Activated CD4-positive, alpha-beta T cell treated with anti-CD3 and anti-CD28 coated beads, Interleukin-2, Interleukin-6, amounts not matched to agents 100 ng/mL and 50 ng/mL, durations not matched to agents 16 hours and 8 hours (primary cell): ENCODE data around the gene DDX54.
"Not testable (repeated sequence)": the region's sequence is repeated elsewhere in the genome, so short reads cannot be mapped to it uniquely, and the experiment has no call there.

Source experiments
- DNase-seq: peaks from one replicate; pipeline ENCODE4 v3.0.0-alpha.2; 2020

The DDX54 gene

DNA sequence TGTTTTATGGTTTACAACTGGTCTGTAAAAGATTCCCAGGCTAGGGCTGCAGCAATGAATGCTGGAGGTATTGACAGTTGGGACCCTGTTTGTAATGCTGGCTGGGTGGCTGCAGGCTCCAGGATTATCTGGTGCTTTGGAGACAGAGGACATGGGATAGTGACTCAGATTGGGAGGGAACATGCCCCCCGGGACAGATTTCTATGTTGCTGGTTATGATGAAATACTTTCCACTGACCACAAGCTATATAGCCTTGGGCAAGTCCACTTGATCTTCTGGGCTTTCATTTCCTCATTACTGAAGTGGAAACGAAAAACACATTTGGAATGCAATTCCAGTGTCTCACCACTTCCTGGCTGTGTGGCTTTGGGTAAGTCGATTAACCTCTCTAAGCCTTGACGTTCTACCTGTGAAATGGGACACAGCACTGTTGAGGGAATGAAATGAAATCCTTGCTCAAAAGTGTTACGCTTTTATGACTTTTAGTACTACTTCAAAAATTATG, 29.7 kb upstream of the DDX54 start:
- peak; percentile 37 for DNase-seq

DNA sequence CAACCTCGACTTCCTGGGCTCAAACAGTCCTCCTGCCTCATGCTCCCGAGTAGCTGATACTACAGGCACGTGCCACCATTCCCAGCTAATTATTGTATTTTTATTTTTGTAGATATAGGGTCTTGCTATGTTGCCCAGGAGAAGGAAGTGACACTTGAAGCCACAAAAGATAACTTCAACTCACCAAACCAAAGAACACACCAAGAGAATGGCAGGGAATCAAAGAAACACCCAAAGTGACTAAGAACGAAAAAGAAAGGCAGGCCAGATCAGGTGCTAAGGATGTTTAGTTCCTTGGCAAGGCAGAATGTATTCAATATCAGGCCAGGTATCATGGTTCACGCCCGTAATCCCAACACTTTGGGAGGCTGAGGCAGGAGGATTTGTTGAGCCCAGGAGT, 25.9 kb upstream of the DDX54 start:
- DNase-seq: peak; percentile 51

DNA sequence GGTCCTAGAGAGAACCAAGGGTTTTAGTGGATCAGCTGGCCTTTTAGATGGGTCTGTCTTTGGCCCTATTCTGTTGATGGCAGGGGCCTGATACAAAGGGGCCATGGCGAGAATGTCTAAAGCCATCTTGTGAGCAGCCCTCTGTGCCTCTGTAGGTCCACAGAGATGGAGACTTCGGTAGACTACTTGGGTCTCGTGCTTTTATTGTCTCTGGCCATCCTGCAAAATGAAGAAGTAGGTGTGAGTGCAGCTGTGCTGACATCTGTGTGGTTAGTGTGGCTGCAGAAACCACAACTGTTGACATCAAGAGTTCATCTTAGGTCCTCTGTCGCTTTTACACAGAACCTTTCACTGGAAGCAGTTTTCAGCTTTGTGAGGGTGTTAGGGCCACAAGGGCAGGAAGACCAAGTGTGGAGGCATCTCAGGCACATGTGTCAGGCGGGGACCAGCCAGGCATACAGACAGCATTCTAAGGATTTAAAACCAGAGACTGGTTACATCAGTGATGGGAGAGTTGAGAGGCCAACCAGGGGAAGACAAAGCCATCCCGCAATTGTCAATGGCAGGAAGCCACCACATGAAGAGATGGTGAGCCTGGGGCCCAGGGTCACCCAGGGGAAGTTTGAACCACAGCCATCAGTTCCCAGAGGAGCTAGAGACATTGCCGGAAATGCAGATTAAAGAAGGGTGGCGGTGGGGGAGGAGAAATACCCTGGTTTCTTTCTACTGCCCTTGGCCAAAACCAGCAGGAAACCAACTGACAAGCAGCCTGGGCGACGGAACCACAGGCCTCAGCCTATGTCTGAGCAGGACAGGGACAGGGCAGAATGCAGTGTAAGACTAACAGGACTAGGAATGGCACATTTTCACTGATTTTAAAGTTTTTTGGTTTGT, 23.0 kb upstream of the DDX54 start:
- DNase-seq: peak; percentile 86

DNA sequence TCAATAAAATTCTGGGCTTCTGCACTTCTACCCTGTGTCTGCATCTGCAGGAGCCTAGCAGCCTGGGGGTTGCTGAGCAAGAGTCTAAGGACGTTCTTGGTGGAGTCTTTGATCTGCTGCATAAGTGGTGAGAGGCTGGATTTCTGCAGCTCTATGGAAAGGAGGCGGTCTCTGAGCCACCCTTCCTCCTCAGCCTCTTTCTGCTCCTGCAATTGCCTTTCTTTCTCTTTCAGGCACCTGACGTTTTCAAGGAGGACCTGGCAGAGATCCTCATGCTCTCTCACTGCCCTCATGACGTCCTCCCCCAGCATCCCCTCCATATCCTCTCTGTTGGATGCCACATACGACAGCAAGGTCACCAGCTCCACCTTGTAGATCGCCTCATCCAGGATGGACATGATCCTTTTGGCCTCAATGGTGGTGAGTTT, 22.3 kb upstream of the DDX54 start:
- peak; percentile 11 for DNase-seq

DNA sequence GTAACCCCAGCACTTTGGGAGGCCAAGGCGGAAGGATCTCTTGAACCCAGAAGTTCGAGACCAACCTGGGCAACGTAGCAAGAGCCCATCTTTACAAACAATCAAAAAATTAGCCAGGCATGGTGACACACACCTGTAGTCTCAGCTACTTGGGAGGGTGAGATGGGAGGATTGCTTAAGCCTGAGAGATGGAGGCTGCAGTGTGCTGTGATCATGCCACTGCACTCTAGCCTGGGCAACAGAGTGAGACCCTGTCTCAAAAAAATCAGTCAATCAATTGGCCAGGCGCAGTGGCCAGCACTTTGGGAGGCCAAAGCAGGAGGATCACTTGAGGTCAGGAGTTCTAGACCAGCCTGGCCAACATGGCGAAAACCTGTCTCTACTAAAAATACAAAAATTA, 21.5 kb upstream of the DDX54 start:
- not testable (repeated sequence) for DNase-seq

DNA sequence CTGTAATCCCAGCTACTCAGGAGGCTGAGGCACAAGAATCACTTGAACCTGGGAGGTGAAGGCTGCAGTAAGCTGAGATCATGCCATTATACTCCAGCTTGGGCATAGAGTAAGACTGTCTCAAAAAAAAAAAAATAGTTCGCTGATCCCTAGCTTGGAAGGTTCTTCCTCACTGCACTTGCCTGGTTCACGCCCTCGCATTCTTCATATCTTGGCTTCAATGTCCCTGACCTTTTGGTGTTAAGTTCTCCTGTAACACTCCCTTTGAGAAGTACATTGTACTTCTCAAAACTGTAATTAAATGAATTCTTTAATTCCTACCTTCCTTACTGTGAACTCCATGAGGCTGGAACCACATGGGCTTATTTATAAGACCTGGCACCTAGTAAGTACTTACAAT, 19.5 kb upstream of the DDX54 start:
- DNase-seq: no peak

DNA sequence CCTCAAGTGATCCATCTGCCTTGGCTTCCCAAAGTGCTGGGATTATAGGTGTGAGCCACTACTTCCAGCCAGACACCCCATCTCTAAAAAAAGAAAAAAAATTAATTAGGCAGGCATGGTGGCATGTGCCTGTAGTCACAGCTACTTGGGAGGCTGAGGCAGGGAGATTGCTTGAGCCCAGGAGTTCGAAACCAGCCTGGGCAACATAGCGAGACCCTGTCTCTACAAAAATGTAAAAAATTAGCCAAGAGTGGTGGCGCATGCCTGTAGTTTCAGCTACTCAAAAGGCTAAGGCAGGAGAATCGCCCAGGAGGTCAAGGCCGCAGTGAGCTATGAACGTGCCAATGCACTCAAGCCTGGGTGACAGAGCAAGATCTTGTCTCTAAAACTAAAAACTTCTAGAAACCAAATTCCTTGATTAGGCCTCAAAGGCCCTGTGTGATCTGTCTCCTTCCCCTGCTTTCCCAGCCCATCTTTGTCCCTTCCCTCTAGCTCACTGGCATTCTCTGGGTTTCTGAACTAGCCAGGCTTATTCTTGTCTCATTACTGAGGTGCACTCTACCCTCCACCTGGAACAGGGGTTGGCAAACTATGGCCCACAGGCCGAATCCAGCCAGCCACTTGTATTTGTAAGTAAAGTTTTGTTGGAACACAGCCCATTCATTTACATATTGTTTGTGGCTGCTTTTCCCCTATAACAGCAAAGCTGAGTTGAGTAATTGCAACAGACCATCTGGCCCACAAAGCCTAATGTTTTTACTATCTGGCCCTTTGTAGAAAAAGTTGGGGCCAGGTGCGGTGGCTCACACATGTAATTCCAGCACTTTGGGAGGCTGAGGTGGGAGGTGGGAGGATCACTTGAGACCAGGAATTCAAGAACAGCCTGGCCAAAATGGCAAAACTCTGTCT, 18.8 kb upstream of the DDX54 start:
- peak; percentile 16 for DNase-seq

DNA sequence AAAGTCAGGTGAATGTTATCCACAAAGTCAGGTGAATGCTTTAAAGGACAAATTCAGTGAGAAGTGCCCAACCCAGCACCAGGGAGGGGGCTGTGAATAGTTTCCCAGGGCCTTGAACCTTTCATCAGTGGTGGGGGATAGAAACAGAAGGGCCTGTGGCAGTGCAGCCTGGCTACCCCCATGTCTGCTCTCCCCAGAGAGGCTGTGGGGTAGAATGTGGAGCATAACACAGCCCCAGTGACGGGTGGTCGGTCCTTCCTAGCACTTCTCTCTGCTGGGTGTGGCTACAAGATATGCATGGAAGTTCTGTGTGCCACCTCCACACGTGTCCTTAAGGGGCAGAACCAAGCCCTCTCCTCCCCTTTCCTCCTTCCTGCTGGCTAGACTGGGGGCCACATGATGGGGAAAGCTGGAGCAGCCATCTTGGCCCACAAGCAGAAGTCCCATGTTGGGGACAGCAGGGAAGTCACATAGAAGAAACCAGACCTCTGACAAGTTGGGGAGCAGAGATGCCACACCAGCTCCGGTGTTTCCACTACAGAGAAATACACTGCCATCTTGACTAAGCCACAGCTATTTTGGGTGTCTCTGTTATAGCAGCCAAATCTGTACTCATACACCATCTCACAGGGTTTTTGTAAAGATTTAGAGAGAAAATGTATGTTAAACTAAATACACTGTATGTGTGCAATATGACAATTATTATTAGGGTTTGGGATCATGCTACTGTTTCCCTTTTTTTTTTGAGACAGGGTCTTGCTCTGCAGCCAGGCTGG, 17.2 kb upstream of the DDX54 start:
- DNase-seq: no peak

DNA sequence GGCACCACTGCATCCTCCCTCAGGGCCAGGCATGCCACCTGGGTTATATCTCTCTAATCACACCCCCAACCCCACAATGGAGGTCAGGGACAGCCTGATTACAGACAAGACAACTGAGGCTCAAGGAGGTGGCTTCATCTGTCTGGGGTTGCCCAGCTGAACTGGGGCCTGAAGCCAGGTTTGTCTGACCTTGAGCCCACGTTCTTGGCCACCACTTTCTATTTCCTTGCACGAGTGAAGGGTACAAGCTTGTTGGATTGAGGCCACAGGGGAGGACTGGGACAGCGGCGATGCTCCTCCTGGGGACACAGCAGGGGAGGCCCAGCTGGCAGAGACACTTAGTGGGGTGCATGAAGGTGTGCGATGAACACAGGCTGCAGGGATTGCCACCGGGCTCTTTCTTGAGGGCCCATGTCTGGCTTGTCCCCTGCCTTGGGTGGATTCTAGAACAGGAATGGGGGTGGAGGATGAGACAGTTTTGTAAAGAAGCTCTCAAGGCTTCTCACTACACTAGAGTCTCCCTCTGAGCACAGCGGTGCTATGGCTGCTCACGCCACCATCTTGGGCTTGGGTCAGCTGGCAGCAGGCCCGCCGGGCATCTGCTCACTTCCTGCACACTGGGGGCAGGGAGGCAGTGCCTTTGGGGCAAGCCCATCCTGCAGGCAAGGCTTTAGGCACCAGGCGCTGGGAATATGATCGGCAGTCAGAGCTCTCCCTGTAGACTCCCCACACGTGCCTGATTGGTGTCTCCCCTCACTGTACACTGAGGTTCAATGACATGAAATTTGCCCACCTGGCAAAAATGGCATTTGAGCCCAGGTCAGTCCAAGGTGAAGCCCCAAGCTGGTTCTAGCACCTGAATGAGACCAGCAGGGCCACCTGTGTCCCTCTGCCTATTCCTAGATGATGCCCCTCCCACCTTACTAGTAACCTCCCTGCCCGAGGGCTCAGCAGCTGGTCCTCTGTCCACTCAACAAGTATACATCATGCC, 16.2 kb upstream of the DDX54 start:
- no peak for DNase-seq

DNA sequence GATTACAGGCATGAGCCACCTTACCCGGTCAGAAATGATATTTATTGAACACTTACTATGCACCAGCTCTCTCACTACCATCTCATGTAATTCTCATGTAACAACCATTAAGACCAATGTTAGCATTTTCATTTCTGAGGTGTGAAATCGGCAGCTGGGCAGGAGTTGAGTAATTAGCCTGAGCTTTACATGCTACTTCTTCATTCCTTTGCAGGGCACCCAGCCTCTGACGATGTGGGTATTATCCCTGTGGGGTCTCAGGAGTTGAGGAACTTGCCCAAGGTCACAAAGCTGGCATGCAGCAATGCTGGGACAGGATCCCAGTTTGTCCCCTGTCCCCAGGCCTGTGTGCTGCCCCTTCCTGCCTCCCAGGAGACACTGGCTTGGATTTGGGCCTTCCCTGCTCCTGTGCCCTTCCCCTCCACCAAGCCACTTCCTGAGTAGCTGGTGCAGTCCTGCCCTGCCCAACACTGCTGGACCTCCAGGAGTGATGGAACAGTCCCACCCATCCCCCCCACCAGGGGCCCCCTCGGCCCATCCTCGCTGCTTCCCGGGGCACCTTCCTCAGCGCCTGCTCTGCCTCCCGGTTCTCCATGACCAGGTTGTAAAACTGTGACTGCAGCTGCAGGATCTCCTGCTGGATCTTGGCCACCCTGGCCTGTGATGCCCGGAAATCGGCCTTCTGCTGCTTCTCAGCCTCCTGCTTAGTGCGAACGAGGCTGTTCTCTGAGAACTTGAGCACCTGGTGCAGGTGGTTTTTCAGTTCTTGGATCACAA, 14.9 kb upstream of the DDX54 start:
- DNase-seq: no peak

DNA sequence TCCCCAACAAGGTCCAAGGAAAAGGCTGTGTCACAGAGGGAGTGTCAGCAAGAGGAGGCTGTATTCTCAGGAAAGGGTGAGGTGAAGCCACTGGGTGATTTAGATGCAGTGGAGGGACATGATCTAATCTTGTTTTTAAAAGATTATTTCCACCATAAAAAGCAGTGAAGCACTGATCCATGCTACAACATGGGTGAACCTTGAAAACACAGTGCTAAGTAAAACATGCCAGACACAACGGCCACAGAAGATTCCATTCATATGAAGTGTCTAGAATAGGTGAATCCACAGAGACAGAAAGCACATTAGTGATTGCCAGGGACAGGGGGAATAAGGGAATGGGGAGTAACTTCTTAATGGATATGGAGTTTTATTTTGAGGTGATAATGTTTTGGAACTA, 13.0 kb upstream of the DDX54 start:
- DNase-seq: no peak

DNA sequence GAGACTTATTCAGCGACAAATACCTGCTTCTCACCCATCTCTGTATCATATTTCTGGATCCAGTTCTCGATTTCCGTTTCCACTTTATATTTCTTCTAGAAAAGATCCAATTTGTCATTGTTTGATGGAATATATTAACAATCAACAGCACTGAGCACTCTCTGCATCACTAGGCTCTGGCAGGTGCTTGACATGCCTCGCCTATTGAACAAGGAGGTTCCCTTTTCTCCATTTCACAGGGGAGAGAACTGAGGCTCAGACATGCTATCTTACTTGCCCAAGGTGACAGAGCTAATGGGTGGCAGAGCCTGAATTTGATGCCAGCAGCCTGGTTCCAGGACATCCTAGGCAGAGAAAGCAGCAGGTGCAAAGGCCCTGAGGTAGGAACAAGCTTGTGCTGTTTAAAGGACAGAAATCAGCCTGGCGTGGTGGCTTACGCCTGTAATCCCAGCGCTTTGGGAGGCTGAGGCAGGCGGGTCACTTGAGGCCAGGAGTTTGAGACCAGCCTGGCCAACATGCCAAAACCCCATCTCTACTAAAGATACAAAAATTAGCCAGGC, 12.3 kb upstream of the DDX54 start:
- no peak for DNase-seq

DNA sequence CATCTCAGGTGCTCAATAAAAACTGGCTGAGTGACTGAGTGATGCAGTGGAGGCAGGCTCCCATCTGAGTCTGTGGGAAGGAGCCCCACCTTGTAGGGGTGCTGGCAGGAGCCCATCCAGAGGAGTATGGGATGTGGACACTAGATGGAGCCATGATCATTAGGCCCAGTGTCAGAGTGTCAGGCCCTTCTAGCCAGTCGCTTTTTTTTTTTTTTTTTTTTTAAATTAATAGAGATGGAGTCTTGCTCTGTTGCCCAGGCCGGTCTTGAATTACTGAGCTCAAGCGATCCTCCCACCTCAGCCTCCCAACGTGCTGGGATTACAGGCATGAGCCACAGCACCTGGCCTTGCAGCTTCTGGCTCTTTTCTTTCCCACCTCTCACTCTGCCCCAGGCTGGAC, 11.7 kb upstream of the DDX54 start:
- peak; percentile 71 for DNase-seq

DNA sequence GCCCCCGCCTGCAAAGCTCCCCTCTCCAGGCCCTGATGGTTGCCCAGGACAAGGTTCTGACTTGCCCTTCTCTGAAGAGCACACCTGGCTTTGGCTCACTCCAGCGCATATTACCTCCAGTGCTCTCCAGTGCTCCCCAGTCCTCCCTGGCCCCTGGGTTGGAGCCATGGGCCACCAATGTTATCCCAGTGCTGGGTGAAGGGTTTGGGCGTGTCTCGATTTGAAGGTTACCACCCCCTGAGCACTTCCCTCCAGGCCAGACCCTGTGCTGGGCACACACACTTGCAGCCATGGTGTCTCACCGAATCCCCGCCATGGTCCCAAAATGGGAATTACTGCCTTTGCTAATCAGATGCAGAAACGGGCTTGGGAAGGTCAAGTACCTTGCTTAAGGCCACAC, 11.3 kb upstream of the DDX54 start:
- no peak for DNase-seq

DNA sequence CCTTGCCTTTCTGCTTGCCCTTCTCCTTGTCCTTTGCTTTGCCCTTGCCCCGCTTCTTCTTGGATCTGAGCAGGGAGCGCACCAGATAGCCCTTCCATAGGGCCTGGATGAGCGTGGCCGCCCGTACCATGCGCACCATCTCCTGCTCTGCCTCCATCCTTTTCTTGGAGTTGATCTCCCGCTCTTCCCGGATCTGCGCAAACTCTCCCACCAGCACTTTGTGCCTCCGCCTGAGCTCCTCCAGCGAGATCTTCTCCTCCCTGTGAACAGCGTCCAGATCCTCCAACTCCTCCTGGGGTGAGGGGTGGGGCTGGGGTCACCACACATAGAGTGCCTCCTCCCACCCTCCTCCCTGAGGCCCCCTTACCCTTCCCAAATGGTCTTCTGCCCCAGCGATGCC, 10.3 kb upstream of the DDX54 start:
- no peak for DNase-seq

DNA sequence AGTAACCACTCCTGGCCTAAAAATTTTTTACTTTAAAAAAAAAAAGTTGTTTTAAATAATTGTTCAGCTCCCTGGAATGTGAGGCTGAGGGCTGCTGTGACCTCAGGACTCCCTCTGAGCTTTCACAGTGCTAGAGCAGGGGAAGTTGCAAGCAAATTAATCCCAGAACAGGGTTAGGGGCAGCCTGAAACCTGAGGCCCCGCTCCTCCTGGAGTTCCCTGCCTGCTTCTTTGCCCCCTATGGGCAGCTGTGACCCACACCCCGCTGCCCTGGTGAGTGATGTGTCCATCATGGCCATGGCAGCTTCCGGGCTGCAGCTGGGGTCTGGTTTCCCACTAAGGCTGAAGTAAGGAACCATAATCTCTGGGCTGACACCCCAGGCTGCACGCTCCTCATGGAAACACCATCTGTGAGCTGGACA, 9.7 kb upstream of the DDX54 start:
- no peak for DNase-seq

DNA sequence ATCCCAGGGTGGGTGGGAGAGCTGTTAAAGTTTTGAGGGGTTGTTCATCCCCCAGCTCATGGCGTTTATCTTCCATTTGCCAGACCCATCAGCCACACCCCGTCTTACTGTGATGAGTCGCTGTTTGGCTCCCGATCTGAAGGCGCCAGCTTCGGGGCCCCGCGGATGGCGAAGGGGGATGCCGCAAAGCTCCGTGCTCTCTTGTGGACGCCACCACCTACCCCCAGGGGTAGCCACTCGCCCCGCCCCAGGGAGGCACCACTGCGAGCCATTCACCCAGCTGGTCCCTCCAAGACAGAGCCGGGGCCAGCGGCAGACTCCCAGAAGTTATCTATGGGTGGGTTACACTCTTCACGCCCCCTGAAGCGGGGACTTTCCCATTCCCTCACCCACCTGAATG, 5.9 kb upstream of the DDX54 start:
- no peak for DNase-seq

DNA sequence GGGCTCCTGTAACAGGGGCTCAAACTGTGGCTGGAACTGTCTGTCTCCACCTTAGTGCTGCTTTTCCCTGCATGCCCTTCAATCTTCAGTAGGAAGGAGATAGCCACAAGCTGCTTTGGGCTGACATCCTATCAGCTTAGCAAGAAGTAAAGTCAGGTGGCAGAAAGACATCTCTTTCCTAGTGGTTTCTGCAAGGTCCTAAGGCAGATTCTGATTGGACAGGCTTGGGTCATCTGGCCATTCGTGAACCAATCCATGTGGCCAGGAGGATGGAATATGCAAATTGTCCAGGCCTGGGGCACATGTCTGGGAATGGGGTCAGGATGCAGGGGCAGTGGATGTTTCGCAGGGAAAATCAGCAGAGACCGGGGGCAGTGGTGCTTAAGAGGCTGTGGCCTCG, 5.5 kb upstream of the DDX54 start:
- DNase-seq: peak; percentile 9

DNA sequence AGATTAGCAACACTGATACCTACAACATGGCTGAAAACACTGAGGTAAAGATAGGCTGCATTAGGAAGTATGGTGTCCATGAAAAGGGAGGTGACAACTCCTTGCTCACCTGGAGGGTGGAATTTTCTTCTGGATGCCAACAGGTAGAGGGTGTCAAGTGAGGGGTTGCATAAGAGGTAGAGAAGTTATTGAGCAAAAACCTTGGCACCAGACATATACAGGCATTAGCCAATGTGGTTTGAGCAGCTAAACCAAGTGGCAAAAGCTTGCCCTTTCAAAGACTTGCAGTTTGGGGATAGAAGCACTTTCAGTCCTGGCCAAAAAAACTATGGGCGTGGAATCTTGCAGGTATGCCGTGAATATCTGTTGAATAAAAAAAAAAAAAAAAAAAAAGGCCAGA, 4.1 kb upstream of the DDX54 start:
- DNase-seq: no peak

DNA sequence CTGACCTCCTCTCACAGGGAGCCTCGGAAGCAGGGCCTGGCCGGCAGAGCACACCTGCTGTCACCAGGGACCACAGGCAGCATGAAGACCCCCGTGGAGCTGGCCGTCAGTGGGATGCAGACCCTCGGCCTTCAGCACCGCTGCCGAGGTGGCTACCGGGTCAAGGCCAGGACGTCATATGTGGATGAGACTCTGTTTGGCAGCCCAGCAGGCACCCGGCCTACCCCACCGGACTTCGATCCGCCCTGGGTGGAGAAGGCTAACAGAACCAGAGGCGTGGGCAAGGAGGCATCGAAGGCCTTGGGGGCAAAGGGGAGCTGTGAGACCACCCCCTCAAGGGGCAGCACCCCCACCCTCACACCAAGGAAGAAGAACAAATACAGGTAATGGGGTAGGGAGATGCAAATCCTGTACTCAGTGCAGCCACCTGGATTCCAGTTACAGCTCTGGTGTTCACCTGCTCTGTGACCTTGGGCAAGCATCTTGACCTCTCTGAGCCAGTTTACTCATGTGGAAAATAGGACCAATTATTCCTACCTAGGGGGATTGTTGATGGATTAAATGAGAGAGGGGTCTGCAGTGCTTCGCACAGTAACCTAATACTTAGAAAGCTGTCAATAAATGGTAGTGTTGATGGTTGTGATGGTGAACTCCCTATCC, 1.5 kb upstream of the DDX54 start:
- DNase-seq: no peak
